Activated naive CD8-positive, alpha-beta T cell treated with anti-CD3 and anti-CD28 coated beads, Interleukin-2, amount 50 U/mL, for 24 hours (primary cell): ENCODE results near the gene PFN2.
A peak's percentile ranks its signal among the peaks of the same experiment; 100 is the strongest.
"Not testable (repeated sequence)": the region's sequence is repeated elsewhere in the genome, so short reads cannot be mapped to it uniquely, and the experiment has no call there.

Source experiments
- ATAC-seq: fragments of 150-1000 bp; cut with Tn5 transposase; one replicate; pipeline ENCODE4 v1.10.0; 2021
- DNase-seq: peaks from one replicate; pipeline ENCODE4 v3.0.0; 2021
- H3K27ac Mint-ChIP-seq: one replicate; pipeline ENCODE4 v1.8.0; 2021; ENCODE audit warnings: mild to moderate bottlenecking, mixed read lengths
- H3K27me3 Mint-ChIP-seq: one replicate; pipeline ENCODE4 v1.8.0; 2021; ENCODE audit warnings: mixed read lengths
- H3K36me3 Mint-ChIP-seq: one replicate; pipeline ENCODE4 v1.8.0; 2021; ENCODE audit warnings: low read depth, mixed read lengths
- H3K4me1 Mint-ChIP-seq: one replicate; pipeline ENCODE4 v1.8.0; 2021; ENCODE audit warnings: mixed read lengths
- H3K4me3 Mint-ChIP-seq: one replicate; pipeline ENCODE4 v1.8.0; 2021; ENCODE audit warnings: mild to moderate bottlenecking, moderate library complexity, mixed read lengths
- H3K9me3 Mint-ChIP-seq: one replicate; pipeline ENCODE4 v1.8.0; 2021; ENCODE audit warnings: mixed read lengths

PFN2 gene, protein sequence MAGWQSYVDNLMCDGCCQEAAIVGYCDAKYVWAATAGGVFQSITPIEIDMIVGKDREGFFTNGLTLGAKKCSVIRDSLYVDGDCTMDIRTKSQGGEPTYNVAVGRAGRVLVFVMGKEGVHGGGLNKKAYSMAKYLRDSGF

DNA sequence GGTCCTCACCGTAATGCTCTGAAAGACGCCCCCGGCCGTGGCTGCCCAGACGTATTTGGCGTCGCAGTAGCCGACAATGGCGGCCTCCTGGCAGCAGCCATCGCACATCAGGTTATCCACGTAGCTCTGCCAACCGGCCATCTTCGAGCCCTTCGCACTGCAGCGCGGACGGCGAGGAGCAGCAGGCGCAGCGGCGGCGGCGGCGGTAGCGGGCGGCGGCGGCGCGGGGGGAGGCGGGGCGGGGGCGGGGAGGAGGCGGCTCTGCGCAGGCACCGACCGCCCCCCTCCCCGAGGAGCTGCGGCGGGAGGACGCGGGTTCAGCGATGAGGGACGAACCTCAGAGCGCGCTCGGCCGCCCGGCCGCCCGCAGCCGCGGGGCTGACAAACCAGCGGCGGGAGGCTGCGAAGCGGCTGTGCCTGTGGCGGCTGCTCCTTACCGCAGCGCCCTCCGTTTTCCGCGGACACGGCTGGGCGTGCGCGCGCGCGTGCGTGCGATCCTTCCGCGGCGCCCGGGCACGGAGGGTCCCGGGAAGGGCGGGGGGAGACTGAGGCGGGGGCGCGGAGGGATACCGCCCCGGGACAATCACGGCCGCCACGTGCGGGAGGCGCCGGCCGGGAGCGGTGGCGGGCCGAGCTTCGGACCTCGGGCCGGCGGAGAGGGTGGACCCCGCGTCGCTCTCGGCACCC, at the start of gene PFN2:
TSS of gene PFN2 (minus strand) at position 180 of the 687 bp plus-strand sequence. CDS start at position 141, 39 bp downstream.
- ATAC-seq (peak; percentile 38), DNase-seq (peak; percentile 38)
- Mint-ChIP-seq H3K36me3 (no peaks in the 10 kb centered on the region), H3K27me3 (peaks cover 39% of the 10 kb centered on the region), H3K4me1 (peaks cover 19% of the 10 kb centered on the region), H3K4me3 (peak within 1 kb of the TSS; percentile 83), H3K9me3 (no peaks in the 10 kb centered on the region), H3K27ac (peak within 1 kb of the TSS; percentile 64)

- Mint-ChIP-seq H3K9me3 (no peaks in the 10 kb centered on the region), H3K27me3 (peaks cover 8% of the 10 kb centered on the region), H3K36me3 (no peaks in the 10 kb centered on the region), H3K4me1 (no peaks in the 10 kb centered on the region), H3K4me3 (no peak overlapping the region), H3K27ac (no peak overlapping the region)
- no peak for DNase-seq
- no peak for ATAC-seq
Measured at GRCh38 chr3:150015901-150016300, 45.2 kb upstream of the PFN2 start.

DNA sequence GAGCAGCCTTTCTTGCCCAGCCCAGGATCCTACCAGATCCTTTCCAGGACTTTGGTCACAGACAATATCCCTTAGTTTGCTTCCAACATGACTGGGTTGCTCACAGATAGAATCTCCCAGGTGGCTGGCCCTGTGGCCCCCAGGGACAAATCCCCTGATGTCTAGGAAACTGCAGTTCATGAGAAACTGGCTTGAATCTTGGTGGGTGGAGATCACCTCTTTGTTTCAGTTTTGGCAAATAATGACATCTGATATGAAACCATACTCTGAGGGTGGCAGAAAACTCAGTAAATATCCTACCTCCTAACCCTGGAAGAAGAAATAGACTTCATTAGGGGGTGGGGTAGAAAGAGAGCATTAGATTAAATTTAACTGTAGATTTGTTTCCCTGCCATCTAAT, 44.1 kb upstream of the PFN2 start:
- Mint-ChIP-seq H3K36me3 (no peaks in the 10 kb centered on the region), H3K9me3 (no peaks in the 10 kb centered on the region), H3K27me3 (peaks cover 10% of the 10 kb centered on the region), H3K27ac (no peak overlapping the region), H3K4me3 (no peak overlapping the region), H3K4me1 (no peaks in the 10 kb centered on the region)
- no peak for DNase-seq
- ATAC-seq: no peak

DNA sequence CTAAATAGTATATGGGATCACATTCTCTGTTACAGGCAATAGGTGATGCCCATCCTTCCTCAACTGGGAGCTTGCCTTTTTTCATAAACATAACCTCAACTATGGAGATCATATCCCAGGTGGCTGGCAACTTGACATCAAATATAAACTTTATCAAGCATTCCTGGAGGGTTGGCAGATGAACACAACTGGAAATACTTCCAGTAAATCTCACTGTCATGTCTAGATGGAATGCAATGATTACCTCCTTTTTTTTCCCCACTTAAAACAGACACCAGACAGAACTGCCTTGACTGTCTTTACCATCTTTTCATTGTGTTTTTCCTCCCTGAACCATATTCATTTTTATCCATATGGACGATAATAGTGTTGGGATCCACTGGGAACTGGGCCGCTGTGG, 43.1 kb upstream of the PFN2 start:
- Mint-ChIP-seq H3K4me1 (no peaks in the 10 kb centered on the region), H3K27ac (no peak overlapping the region), H3K9me3 (no peaks in the 10 kb centered on the region), H3K27me3 (peaks cover 9% of the 10 kb centered on the region), H3K36me3 (no peaks in the 10 kb centered on the region), H3K4me3 (no peak overlapping the region)
- DNase-seq (no peak), ATAC-seq (no peak)

DNA sequence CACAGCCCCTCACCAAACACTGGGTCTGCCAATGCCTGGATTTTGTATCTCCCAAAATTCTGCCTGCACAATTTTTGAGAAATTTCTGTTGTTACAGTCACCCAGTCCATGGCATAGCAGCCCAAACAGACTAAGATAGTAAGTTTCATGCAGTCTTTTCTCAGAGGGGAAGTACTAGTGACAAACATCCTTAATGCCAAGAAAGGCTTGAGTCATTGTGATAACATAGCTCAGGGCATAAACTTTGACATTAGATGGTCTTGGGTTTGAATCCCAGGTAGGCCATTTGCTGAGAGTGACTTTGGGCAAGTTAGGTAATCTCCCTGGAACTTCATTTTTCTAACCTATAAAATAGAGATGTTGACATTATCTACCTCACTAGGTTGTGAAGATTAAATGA, 36.1 kb upstream of the PFN2 start:
- H3K27me3 Mint-ChIP-seq: peaks cover 4% of the 10 kb centered on the region
- ATAC-seq (no peak), DNase-seq (no peak)
- H3K27ac Mint-ChIP-seq: no peak overlapping the region
- H3K36me3 Mint-ChIP-seq: no peaks in the 10 kb centered on the region
- H3K4me1 Mint-ChIP-seq: no peaks in the 10 kb centered on the region
- no peak overlapping the region for H3K4me3 Mint-ChIP-seq
- no peaks in the 10 kb centered on the region for H3K9me3 Mint-ChIP-seq

DNA sequence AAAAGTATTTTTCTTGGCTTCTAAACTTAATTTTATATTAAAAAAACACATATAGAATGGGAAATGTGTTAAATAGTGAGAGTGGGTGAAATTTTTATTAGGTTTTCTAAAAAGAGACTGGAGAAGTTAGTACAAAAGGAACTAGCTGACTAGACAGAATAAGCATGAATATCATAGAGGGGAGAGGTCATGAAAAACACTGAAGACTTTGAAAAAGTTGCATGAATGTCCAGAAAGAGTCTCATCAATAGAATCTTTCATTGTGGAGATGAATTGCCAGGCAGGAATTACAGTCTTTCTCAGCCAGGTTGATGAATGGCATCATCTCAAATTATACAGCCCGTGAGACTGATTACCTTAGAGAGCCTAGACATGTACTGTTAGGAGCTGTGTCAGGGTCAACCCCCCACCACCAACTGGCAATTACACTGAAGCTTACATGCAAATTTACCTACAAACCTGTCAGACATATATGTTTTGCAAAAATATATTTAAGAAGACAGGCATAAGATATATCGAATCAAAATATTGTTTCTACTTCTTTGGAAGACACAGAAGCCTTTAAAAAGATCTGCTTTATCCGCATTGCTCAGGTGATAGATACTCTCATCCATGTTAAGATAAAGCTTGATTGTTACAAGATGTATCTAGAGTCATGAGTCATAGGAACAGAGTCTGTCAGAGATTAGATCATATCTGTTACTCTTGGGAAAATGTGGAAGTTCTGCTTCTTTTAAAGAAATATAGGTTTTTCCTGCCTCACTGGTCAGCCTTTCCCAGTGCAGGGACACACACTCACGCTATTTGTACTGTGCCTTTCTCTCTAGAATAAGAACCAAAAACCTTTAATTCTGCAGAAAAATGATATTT, 34.8 kb upstream of the PFN2 start:
- H3K9me3 Mint-ChIP-seq: no peaks in the 10 kb centered on the region

DNA sequence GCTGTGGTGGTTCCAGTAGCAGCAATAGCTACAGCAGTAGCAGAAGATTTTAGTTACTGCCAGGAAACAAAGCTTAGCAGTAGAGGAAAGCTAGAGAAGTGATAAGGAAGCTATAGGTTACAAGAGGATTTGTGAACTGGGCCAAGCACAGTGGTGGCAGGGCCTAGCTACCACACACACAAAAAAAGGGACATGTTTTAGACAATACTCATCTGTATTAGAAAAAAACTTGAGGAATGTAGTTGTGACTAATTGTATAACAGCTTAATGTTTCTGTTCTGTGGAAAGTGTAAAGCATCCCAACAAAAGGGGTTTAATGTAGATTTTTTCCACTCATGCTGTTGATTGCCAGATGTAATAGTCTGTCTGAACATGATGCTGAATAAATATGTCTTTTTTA, 29.9 kb upstream of the PFN2 start:
- Mint-ChIP-seq H3K4me3 (no peak overlapping the region), H3K36me3 (no peaks in the 10 kb centered on the region), H3K27ac (no peak overlapping the region), H3K9me3 (peaks cover under 1% of the 10 kb centered on the region), H3K4me1 (no peaks in the 10 kb centered on the region), H3K27me3 (peaks cover 7% of the 10 kb centered on the region)
- DNase-seq (no peak), ATAC-seq (no peak)

More for the DNA sequence above, 34.8 kb upstream of the PFN2 start:
- DNase-seq: no peak
- no peaks in the 10 kb centered on the region for H3K36me3 Mint-ChIP-seq
- H3K27ac Mint-ChIP-seq: no peak overlapping the region
- no peak overlapping the region for H3K4me3 Mint-ChIP-seq
- no peaks in the 10 kb centered on the region for H3K4me1 Mint-ChIP-seq
- peaks cover 3% of the 10 kb centered on the region for H3K27me3 Mint-ChIP-seq
- no peak for ATAC-seq

- DNase-seq (no peak), ATAC-seq (no peak)
- peaks cover 1% of the 10 kb centered on the region for H3K36me3 Mint-ChIP-seq
- H3K4me3 Mint-ChIP-seq: no peak overlapping the region
- no peaks in the 10 kb centered on the region for H3K4me1 Mint-ChIP-seq
- H3K9me3 Mint-ChIP-seq: peaks cover 12% of the 10 kb centered on the region
- no peak overlapping the region for H3K27ac Mint-ChIP-seq
- peaks cover 16% of the 10 kb centered on the region for H3K27me3 Mint-ChIP-seq
Measured at GRCh38 chr3:149999421-149999820, 28.7 kb upstream of the PFN2 start.

DNA sequence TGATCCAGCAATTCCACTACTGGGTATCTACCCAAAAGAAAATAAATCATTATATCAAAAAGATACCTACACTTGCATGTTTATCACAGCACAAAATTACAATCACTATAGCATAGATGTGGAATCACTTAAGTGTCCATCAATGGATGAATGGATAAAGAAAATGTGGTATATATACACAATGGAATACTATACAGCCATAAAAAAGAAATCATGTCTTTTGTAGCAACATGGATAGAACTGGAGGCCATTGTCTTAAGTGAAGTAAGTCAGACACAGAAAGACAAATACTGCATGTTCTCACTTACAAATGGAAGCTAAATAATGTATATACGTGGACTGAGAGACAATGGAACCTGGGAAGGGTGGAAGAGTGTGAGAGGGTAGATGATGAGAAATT, 28.3 kb upstream of the PFN2 start:
- no peak for ATAC-seq
- Mint-ChIP-seq H3K27me3 (peaks cover 16% of the 10 kb centered on the region), H3K27ac (no peak overlapping the region), H3K36me3 (peaks cover 1% of the 10 kb centered on the region), H3K4me3 (no peak overlapping the region), H3K4me1 (no peaks in the 10 kb centered on the region), H3K9me3 (peaks cover 12% of the 10 kb centered on the region)
- DNase-seq: no peak

DNA sequence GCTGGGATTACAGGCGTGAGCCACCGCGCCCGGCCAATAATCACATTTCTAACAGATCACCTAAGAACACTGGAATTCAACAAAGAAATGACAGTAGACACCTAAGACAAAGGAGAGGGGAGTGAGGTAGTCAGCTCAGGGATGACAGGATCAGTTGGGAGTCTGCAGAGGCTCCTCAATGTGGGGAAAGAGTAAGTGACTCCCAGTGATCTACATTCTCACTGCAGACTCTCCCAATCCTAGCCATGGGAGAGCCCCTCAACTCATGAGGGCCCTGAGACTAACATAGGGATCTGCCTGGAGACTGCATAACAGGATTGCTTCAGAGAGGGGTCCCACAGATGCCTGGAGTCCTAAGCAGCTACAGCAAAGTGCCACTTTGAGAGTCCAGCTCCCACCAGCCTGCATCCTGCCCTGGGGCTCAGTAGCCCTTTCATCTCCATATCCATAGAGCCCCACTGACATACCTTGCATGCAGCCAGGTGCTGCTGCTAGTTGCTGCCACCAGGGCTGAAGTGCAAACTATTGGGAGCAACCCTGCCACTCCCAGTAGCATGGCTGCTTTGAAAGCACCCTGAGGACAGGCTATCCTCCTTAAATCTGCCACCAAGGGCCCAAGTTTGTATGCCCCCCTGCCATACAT, 21.8 kb upstream of the PFN2 start:
- ATAC-seq: no peak
- H3K4me3 Mint-ChIP-seq: no peak overlapping the region
- peaks cover 18% of the 10 kb centered on the region for H3K9me3 Mint-ChIP-seq

DNA sequence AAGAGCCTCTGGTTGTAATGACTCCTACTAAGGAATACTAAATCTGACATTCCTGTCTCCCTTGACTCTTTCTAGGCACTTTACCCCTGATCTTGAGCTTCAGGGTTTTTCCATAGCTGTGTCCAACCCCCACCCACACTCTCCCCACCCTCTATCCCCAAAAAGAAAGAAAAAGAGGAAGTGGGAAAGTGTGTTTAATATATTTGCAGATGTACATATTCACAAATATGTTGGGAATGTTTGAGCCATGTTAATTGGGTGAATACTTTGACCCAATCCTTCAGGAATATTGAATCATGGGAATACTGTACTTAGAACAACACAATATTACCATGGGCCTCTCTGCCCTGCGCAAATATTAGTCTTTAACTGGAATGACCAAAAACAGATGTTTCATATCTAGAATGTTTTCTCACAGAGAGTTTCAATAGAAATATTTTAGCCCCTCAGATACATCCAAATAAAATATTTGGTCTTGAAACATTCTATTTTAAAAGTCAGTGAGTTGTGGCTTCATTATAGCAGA, 19.8 kb upstream of the PFN2 start:
- ATAC-seq (no peak), DNase-seq (no peak)
- peaks cover 16% of the 10 kb centered on the region for H3K9me3 Mint-ChIP-seq
- H3K27me3 Mint-ChIP-seq: peaks cover 28% of the 10 kb centered on the region
- H3K4me3 Mint-ChIP-seq: no peak overlapping the region
- H3K36me3 Mint-ChIP-seq: peaks cover 4% of the 10 kb centered on the region
- no peak overlapping the region for H3K27ac Mint-ChIP-seq
- H3K4me1 Mint-ChIP-seq: no peaks in the 10 kb centered on the region

More for the DNA sequence above, 21.8 kb upstream of the PFN2 start:
- no peak for DNase-seq
- Mint-ChIP-seq H3K4me1 (no peaks in the 10 kb centered on the region), H3K27ac (no peak overlapping the region), H3K27me3 (peaks cover 21% of the 10 kb centered on the region), H3K36me3 (peaks cover 4% of the 10 kb centered on the region)

DNA sequence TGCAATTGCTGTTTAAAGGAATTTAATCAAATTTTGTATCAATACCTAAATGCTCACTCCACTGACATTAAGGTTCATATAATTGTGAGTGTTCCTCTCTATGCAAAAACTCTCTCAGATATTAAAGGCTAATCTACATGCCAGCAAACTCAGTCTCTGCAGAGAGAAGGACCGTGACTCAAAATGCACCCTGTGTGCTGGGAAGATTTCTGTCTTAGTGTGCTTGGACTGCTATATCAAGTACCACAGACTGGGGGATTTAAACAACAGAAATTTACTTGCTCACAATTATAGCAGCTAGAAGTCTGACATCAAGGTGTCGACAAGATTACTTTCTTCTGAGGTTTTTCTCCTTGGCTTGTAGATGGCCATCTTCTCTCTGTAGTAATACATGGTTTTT, 18.6 kb upstream of the PFN2 start:
- Mint-ChIP-seq H3K27me3 (peaks cover 20% of the 10 kb centered on the region), H3K9me3 (peaks cover 6% of the 10 kb centered on the region), H3K36me3 (peaks cover 3% of the 10 kb centered on the region), H3K4me1 (no peaks in the 10 kb centered on the region), H3K4me3 (no peak overlapping the region), H3K27ac (no peak overlapping the region)
- ATAC-seq: no peak
- DNase-seq: no peak

DNA sequence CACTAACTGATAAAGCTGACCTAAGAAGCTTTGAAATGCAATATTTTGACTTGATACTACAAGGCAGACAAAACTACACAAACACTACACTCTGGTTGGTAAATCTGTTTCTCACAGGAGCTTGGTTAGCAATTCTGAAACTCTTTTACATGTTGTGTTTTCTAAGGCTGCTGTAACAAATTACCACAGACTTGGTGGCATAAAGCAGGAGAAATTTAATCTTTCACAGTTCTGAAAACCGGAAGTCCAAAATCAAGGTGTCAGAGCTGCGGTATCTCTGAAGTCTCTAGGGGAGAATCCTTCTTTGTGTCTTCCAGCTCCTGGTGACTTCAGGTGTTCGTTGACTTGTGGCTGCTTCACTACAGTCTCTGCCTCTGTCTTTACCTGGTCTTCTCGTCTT, 12.9 kb upstream of the PFN2 start:
- Mint-ChIP-seq H3K36me3 (no peaks in the 10 kb centered on the region), H3K4me1 (no peaks in the 10 kb centered on the region), H3K27ac (no peak overlapping the region), H3K27me3 (peaks cover 11% of the 10 kb centered on the region), H3K9me3 (no peaks in the 10 kb centered on the region), H3K4me3 (no peak overlapping the region)
- ATAC-seq (no peak), DNase-seq (no peak)

DNA sequence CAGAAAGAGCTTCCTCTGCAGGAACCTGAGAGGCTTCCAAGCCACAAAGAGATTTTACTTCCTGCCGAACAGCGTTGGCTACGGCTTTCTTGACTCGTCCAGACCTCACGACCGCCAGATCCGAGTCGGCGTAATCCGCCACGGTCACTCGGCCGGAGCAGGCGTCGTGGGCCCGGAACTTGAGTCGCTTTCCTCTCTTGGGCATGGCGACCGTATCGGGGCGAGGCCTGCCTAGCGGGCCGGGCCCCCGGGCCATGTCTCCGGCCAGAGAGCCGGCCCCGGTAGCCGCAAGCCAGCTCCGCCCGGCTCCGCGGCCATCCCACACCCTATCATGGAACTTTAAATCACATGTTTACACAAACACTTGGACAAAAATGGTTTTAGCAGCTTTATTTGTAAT, 12.4 kb upstream of the PFN2 start:
- H3K27me3 Mint-ChIP-seq: peaks cover 11% of the 10 kb centered on the region
- not testable (repeated sequence) for ATAC-seq, H3K27ac Mint-ChIP-seq, H3K4me3 Mint-ChIP-seq, H3K9me3 Mint-ChIP-seq, H3K4me1 Mint-ChIP-seq, DNase-seq, H3K36me3 Mint-ChIP-seq
